COLO829 (cell line): ENCODE results near the gene KCNIP3.

Experiments
- DNase-seq: peaks from one replicate; pipeline ENCODE4 v3.0.0; 2012; ENCODE audit warnings: low spot score

The KCNIP3 gene

GRCh38 chr2:95294579-95295250, 2.4 kb upstream of the KCNIP3 start:
- DNase-seq, result no peak

GRCh38 chr2:95295376-95295775, 1.8 kb upstream of the KCNIP3 start:
- DNase-seq, result no peak

GRCh38 chr2:95296011-95296410, 1.1 kb upstream of the KCNIP3 start:
- DNase-seq, result no peak

GRCh38 chr2:95297639-95298395, 670 bp downstream of the KCNIP3 start:
- DNase-seq, result no peak

- DNase-seq, result no peak
These were observed 1.5 kb downstream of the KCNIP3 start for GRCh38 chr2:95298486-95299111.

- no peak for DNase-seq
These were observed 2.8 kb downstream of the KCNIP3 start for GRCh38 chr2:95299961-95300360.

- no peak for DNase-seq
These were observed 3.3 kb downstream of the KCNIP3 start for GRCh38 chr2:95300450-95300849.

- DNase-seq, result no peak
These were observed 4.0 kb downstream of the KCNIP3 start for GRCh38 chr2:95301186-95301585.

GRCh38 chr2:95301876-95302641, 4.9 kb downstream of the KCNIP3 start:
- no peak for DNase-seq

- no peak for DNase-seq
These were observed 6.2 kb downstream of the KCNIP3 start for GRCh38 chr2:95303191-95303919.

- DNase-seq, result no peak
These were observed 8.4 kb downstream of the KCNIP3 start for GRCh38 chr2:95305380-95306061.

GRCh38 chr2:95306336-95306895, 9.3 kb downstream of the KCNIP3 start:
- DNase-seq, result no peak

- DNase-seq, result no peak
These were observed 9.9 kb downstream of the KCNIP3 start for GRCh38 chr2:95307036-95307435.

GRCh38 chr2:95307878-95308277, 10.7 kb downstream of the KCNIP3 start:
- no peak for DNase-seq

- DNase-seq, result no peak
These were observed 11.4 kb downstream of the KCNIP3 start for GRCh38 chr2:95308426-95308990.

- no peak for DNase-seq
These were observed 12.5 kb downstream of the KCNIP3 start for GRCh38 chr2:95309599-95309998.

GRCh38 chr2:95310216-95310615, 13.1 kb downstream of the KCNIP3 start:
- no peak for DNase-seq

GRCh38 chr2:95310651-95311050, 13.5 kb downstream of the KCNIP3 start:
- no peak for DNase-seq

- no peak for DNase-seq
These were observed 14.8 kb downstream of the KCNIP3 start for GRCh38 chr2:95311815-95312542.
